ENCODE results near the gene MBP. TPM values are rescaled to one million over a fixed set of nuclear protein-coding genes. Genes with fewer than 3 reads are reported as not detected.

The MBP gene
- total RNA-seq, 1 experiment from 2014 or later: 88.8 TPM

GRCh38 chr18:77091366-77091765 is 41.2 kb downstream of the MBP start:
- peaks cover 51% of the 10 kb centered on the region for H3K4me1 ChIP-seq (ENCODE audit: control insufficient read depth, insufficient read depth, low read length)
- intact Hi-C loops (cut with micrococcal nuclease; ENCODE audit: unreplicated experiment): no loop called here
- POLR2A ChIA-PET: no interaction called here

GRCh38 chr18:77090546-77091174 is 41.9 kb downstream of the MBP start:
- Histone ChIP-seq H3K36me3 (ENCODE audit: control insufficient read depth, insufficient read depth, low read length) (no peaks in the 10 kb centered on the region), H3K4me1 (ENCODE audit: control insufficient read depth, insufficient read depth, low read length) (peaks cover 51% of the 10 kb centered on the region), H3K4me3 (ENCODE audit: low read depth in 2 of 2, low read length in 2 of 2) (no peak overlapping the region), H3K9me3 (ENCODE audit: control insufficient read depth, insufficient read depth, low read depth, low read length) (no peaks in the 10 kb centered on the region), H3K27me3 (ENCODE audit: control insufficient read depth, insufficient read depth, low read length) (no peaks in the 10 kb centered on the region), H3K27ac (ENCODE audit: low read length) (peak overlapping the region; percentile 70)
- 0 out of 2 replicates have a peak, but pooled peaks have one; percentile 4 for ATAC-seq
- in situ Hi-C loops (cut with HindIII; ENCODE audit: low pct_unique_long_range_greater_than_20kb, low sequenced_read_pairs) (no loop called here), intact Hi-C loops (cut with micrococcal nuclease; ENCODE audit: unreplicated experiment) (no loop called here)
- TF ChIP-seq REST (IDR thresholded peaks at IDR 0.05; ENCODE audit: insufficient read depth in 1 of 2, low read depth in 2 of 2, low read length in 1 of 2): no peak
- no peak for TF ChIP-seq POLR2AphosphoS5 (IDR thresholded peaks at IDR 0.05; ENCODE audit: low read depth, low read length)
- TF ChIP-seq CTCF (IDR thresholded peaks at IDR 0.05): no peak
- no peak for TF ChIP-seq SIN3A (IDR thresholded peaks at IDR 0.05; ENCODE audit: borderline replicate concordance, insufficient read depth, low read depth, low read length)
- no peak for TF ChIP-seq TCF7L2 (IDR thresholded peaks at IDR 0.05; ENCODE audit: low read depth, low read length)
- BruUV-seq (replicated peaks): no TSS peak
- no peak for DNase-seq (ENCODE audit: low read depth, low spot score)
- CTCF ChIA-PET: no interaction called here
- POLR2A ChIA-PET: no interaction called here

More at GRCh38 chr18:77091366-77091765, 41.2 kb downstream of the MBP start:
- no peak overlapping the region for H3K4me3 ChIP-seq (ENCODE audit: low read depth in 2 of 2, low read length in 2 of 2)
- CTCF ChIA-PET: no interaction called here
- DNase-seq (ENCODE audit: low read depth, low spot score): no peak
- H3K27me3 ChIP-seq (ENCODE audit: control insufficient read depth, insufficient read depth, low read length): no peaks in the 10 kb centered on the region
- TF ChIP-seq POLR2AphosphoS5 (IDR thresholded peaks at IDR 0.05; ENCODE audit: low read depth, low read length): no peak
- TF ChIP-seq TCF7L2 (IDR thresholded peaks at IDR 0.05; ENCODE audit: low read depth, low read length): no peak
- TF ChIP-seq SIN3A (IDR thresholded peaks at IDR 0.05; ENCODE audit: borderline replicate concordance, insufficient read depth, low read depth, low read length): no peak
- TF ChIP-seq CTCF (IDR thresholded peaks at IDR 0.05): no peak
- TF ChIP-seq REST (IDR thresholded peaks at IDR 0.05; ENCODE audit: insufficient read depth in 1 of 2, low read depth in 2 of 2, low read length in 1 of 2): no peak
- in situ Hi-C loops (cut with HindIII; ENCODE audit: low pct_unique_long_range_greater_than_20kb, low sequenced_read_pairs): no loop called here
- ATAC-seq: no peak
- H3K9me3 ChIP-seq (ENCODE audit: control insufficient read depth, insufficient read depth, low read depth, low read length): no peaks in the 10 kb centered on the region
- no TSS peak for BruUV-seq (replicated peaks)
- H3K27ac ChIP-seq (ENCODE audit: low read length): no peak overlapping the region
- no peaks in the 10 kb centered on the region for H3K36me3 ChIP-seq (ENCODE audit: control insufficient read depth, insufficient read depth, low read length)
